ENCODE data around the gene APP.

GRCh38 chr21:25884311-25884710 lies 286.3 kb downstream of the APP start:
- no peak for TF ChIP-seq CTCF (IDR thresholded peaks at IDR 0.05; ENCODE audit: poor library complexity)
- TF ChIP-seq EZH2phosphoT487 (IDR thresholded peaks at IDR 0.05; ENCODE audit: low read depth, severe bottlenecking, unreplicated experiment): no peak
